Neuron (in vitro differentiated cells): ENCODE measurements around the gene GABPB1.

Source experiments
- H2AFZ ChIP-seq: one replicate; pipeline ENCODE4 v1.6.1; 2013; ENCODE audit warnings: low read depth, mild to moderate bottlenecking, inconsistent platforms, low read length, moderate library complexity
- H3K27me3 ChIP-seq: one replicate; pipeline ENCODE4 v1.6.1; 2013; ENCODE audit warnings: low read length; ENCODE audit not compliant: insufficient read depth
- H3K36me3 ChIP-seq: one replicate; pipeline ENCODE4 v1.6.1; 2013; ENCODE audit warnings: low read length; ENCODE audit not compliant: insufficient read depth
- H3K4me1 ChIP-seq: one replicate; pipeline ENCODE4 v1.6.1; 2013; ENCODE audit warnings: low read length; ENCODE audit not compliant: insufficient read depth
- H3K4me3 ChIP-seq: 2 replicates; pipeline ENCODE4 v1.5.1; 2013; ENCODE audit warnings: mild to moderate bottlenecking, low read length, moderate library complexity
- H3K9me3 ChIP-seq: one replicate; pipeline ENCODE4 v1.6.1; 2013; ENCODE audit warnings: low read length

Gene GABPB1

GRCh38 chr15:50257924-50258323 is 97.1 kb downstream of the GABPB1 start:
- no peaks in the 10 kb centered on the region for H3K4me1 ChIP-seq
- no peaks in the 10 kb centered on the region for H3K27me3 ChIP-seq
- H3K4me3 ChIP-seq = no peak overlapping the region
- no peaks in the 10 kb centered on the region for H3K9me3 ChIP-seq
- H3K36me3 ChIP-seq = no peaks in the 10 kb centered on the region
- no peak overlapping the region for H2AFZ ChIP-seq

GRCh38 chr15:50257332-50257731 is 97.7 kb downstream of the GABPB1 start:
- no peaks in the 10 kb centered on the region for H3K27me3 ChIP-seq

GRCh38 chr15:50256188-50257041 is 98.6 kb downstream of the GABPB1 start:
- no peaks in the 10 kb centered on the region for H3K9me3 ChIP-seq
- no peak overlapping the region for H2AFZ ChIP-seq
- no peak overlapping the region for H3K4me3 ChIP-seq
- no peaks in the 10 kb centered on the region for H3K36me3 ChIP-seq
- H3K27me3 ChIP-seq = no peaks in the 10 kb centered on the region
- no peaks in the 10 kb centered on the region for H3K4me1 ChIP-seq

More at GRCh38 chr15:50257332-50257731, 97.7 kb downstream of the GABPB1 start:
- no peaks in the 10 kb centered on the region for H3K9me3 ChIP-seq
- H2AFZ ChIP-seq = no peak overlapping the region
- H3K36me3 ChIP-seq = no peaks in the 10 kb centered on the region
- no peak overlapping the region for H3K4me3 ChIP-seq
- H3K4me1 ChIP-seq = no peaks in the 10 kb centered on the region

- no peak overlapping the region for H3K4me3 ChIP-seq
Measured at GRCh38 chr15:50252556-50252955, 102.4 kb downstream of the GABPB1 start.

GRCh38 chr15:50251638-50252182 is 103.3 kb downstream of the GABPB1 start:
- Histone ChIP-seq H3K9me3 (no peaks in the 10 kb centered on the region), H2AFZ (no peak overlapping the region), H3K4me3 (no peak overlapping the region), H3K36me3 (no peaks in the 10 kb centered on the region), H3K27me3 (no peaks in the 10 kb centered on the region), H3K4me1 (no peaks in the 10 kb centered on the region)

More at GRCh38 chr15:50252556-50252955, 102.4 kb downstream of the GABPB1 start:
- Histone ChIP-seq H2AFZ (no peak overlapping the region), H3K36me3 (no peaks in the 10 kb centered on the region), H3K27me3 (no peaks in the 10 kb centered on the region), H3K9me3 (no peaks in the 10 kb centered on the region), H3K4me1 (no peaks in the 10 kb centered on the region)

GRCh38 chr15:50250760-50251394 is 104.1 kb downstream of the GABPB1 start:
- Histone ChIP-seq H3K4me3 (no peak overlapping the region), H3K9me3 (no peaks in the 10 kb centered on the region), H3K27me3 (no peaks in the 10 kb centered on the region), H3K4me1 (no peaks in the 10 kb centered on the region), H2AFZ (no peak overlapping the region), H3K36me3 (no peaks in the 10 kb centered on the region)

GRCh38 chr15:50249704-50250103 is 105.3 kb downstream of the GABPB1 start:
- no peaks in the 10 kb centered on the region for H3K27me3 ChIP-seq
- H3K4me3 ChIP-seq = no peak overlapping the region
- no peaks in the 10 kb centered on the region for H3K4me1 ChIP-seq
- H3K9me3 ChIP-seq = no peaks in the 10 kb centered on the region
- H3K36me3 ChIP-seq = no peaks in the 10 kb centered on the region
- H2AFZ ChIP-seq = no peak overlapping the region

- H2AFZ ChIP-seq = no peak overlapping the region
- no peaks in the 10 kb centered on the region for H3K9me3 ChIP-seq
- H3K4me1 ChIP-seq = no peaks in the 10 kb centered on the region
- H3K27me3 ChIP-seq = no peaks in the 10 kb centered on the region
- no peak overlapping the region for H3K4me3 ChIP-seq
- H3K36me3 ChIP-seq = no peaks in the 10 kb centered on the region
Measured at GRCh38 chr15:50248994-50249582, 105.9 kb downstream of the GABPB1 start.

GRCh38 chr15:50247819-50248655 is 107.0 kb downstream of the GABPB1 start:
- Histone ChIP-seq H2AFZ (no peak overlapping the region), H3K36me3 (no peaks in the 10 kb centered on the region), H3K9me3 (no peaks in the 10 kb centered on the region), H3K4me1 (no peaks in the 10 kb centered on the region), H3K4me3 (no peak overlapping the region), H3K27me3 (no peaks in the 10 kb centered on the region)

GRCh38 chr15:50246631-50247030 is 108.4 kb downstream of the GABPB1 start:
- Histone ChIP-seq H3K27me3 (no peaks in the 10 kb centered on the region), H3K9me3 (no peaks in the 10 kb centered on the region), H3K4me1 (no peaks in the 10 kb centered on the region), H3K36me3 (no peaks in the 10 kb centered on the region), H2AFZ (no peak overlapping the region), H3K4me3 (no peak overlapping the region)

GRCh38 chr15:50244959-50245624 is 109.9 kb downstream of the GABPB1 start:
- no peaks in the 10 kb centered on the region for H3K27me3 ChIP-seq
- no peak overlapping the region for H3K4me3 ChIP-seq
- no peak overlapping the region for H2AFZ ChIP-seq
- H3K9me3 ChIP-seq = no peaks in the 10 kb centered on the region
- H3K4me1 ChIP-seq = no peaks in the 10 kb centered on the region
- H3K36me3 ChIP-seq = no peaks in the 10 kb centered on the region

- Histone ChIP-seq H3K9me3 (no peaks in the 10 kb centered on the region), H3K4me3 (no peak overlapping the region), H3K36me3 (no peaks in the 10 kb centered on the region)
Measured at GRCh38 chr15:50244153-50244552, 110.8 kb downstream of the GABPB1 start.

More at GRCh38 chr15:50244153-50244552, 110.8 kb downstream of the GABPB1 start:
- Histone ChIP-seq H3K27me3 (no peaks in the 10 kb centered on the region), H3K4me1 (no peaks in the 10 kb centered on the region), H2AFZ (no peak overlapping the region)
